T47D (cell line): ENCODE results near the gene IRX3.
"Not testable (repeated sequence)": the region's sequence is repeated elsewhere in the genome, so short reads cannot be mapped to it uniquely, and the experiment has no call there.

ENCODE experiments used
- DNase-seq, 2 experiments: peaks; one replicate each; pipeline versions ENCODE4 v3.0.0 to v3.0.0-alpha.2; 2011 to 2012; ENCODE audit warnings: low read depth in 1 of 2, low spot score in 1 of 2
- JUND ChIP-seq: IDR thresholded peaks from 2 replicates; pipeline ENCODE4 v1.6.1; 2012; ENCODE audit warnings: low read depth
- in situ Hi-C: cut with HindIII; loops from 2 replicates; pipeline ENCODE4 v1.10.0; 2016; ENCODE audit warnings: low sequenced_read_pairs, low pct_unique_long_range_greater_than_20kb

IRX3 gene

DNA sequence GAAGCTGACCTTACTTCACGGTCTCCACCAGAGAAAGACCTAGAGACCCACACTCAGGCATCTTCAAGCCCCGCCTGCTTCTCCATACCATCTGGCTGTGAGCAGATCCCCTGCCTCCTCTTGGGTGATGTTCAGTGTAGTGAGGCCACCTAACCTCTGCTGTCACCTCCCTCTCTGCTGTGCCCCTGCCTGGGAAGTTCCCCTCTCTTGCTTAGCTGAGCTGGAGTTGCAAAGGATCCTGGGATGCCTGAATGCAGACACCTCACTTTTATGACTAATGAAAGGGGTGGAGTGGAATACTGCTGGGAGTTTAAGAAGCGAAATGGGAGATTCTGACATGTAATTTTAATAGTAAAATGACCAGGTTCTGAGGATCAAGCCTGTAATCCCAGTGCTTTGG is 5.8 kb downstream of the IRX3 start:
- no peak for TF ChIP-seq JUND
- in situ Hi-C loops, result no loop called here
- peak in 1 of 2 experiments; percentile 29 for DNase-seq

DNA sequence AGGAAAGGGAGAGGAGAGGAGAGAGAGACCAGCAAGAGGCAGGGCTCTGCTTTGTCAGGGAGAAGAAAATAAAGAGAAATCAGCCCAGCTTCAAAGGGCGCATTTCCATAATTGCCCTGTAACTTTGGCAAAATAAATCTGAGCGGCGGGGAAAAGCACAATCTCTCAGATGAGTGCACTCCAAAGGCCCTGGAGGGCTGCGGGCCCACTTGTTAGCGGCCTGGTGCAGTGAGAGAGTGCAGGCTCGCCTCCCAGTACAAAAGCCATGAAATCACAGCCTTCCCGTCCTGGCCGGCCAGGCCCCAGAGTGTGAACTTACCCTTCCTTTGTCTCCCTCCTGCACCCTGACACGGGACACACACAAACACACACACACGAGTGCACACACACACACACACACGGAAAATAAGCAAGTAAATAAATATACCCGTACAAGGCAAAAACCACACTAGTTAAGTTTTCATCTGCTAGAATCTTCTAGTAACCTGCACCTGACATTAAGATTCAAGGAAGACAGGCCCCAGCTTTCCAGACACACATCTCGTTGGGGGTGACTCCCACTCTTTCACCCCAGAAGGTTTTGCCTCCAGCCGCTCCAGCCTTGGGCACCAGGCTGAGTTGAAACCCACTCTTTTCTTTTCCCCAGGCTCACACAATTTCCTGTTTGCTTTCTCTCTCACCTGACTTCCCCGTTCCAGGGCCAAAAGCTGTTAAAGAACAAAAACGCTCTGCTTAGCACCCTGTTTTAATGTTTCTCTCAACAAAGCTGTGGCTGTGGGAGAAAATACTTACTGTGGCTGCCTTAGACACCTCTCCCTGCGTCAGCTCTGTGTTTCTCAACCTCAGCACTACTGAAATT is 8.5 kb downstream of the IRX3 start:
- TF ChIP-seq JUND, result no peak
- in situ Hi-C loops, result no loop called here
- peak in 1 of 2 experiments; percentile 59 for DNase-seq

DNA sequence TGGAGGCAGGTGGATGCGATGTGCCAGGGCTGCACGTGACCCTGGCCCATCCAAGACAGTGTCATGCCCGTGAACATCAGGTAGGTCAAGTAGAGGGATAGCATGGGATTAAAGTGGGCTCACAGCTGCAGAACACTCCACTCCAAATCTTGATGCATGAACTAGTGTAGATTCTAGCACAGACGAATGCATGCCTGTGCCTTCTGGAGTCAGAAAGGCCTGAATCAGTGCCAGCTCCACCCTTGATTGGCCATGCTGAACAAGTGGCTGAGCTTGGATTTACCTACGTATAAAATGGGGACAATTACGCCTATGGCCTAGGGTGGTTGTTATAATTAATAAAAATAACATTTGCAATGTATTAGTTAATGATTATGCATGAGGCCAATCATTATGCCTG is 10.6 kb downstream of the IRX3 start:
- in situ Hi-C loops, result no loop called here
- no peak for DNase-seq
- no peak for TF ChIP-seq JUND

DNA sequence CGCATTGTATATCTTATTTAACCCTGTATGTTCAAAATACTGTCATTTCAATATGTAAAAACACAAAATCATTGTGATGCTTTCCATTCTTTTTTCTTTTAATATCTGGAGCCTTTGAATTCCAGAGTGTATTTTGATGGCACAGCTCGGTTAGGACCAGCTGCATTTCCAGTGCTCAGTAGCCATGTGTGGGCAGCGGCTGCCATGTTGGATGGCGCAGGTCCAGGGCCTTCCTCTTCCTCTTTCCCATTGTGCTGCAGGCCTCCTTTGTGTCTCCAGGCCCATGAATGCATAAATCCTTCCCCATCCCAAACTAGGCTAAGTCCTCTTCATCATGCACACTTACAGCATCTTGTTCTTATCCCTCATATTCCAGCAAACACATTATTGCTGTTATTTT is 13.0 kb downstream of the IRX3 start:
- in situ Hi-C loops, result no loop called here
- TF ChIP-seq JUND, result no peak
- DNase-seq, result no peak

DNA sequence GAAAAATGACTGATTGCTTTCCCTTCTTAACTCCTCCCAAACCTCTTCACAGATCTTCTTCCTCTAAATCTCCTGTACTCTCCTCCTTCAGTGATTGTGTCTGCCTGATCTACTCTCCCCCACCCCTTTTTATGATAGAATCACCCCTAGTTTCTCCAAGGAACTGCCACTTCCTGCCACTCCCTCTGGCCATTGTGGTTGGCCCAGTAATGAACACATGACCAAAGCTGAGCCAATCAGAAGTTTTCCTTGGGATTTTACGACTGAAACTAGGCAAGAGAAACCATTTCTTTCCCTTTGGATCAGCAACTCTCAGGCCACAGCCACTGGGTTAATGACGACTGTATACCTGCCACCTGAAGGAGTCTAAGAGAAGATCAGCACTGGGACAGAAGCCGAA is 15.9 kb downstream of the IRX3 start:
- TF ChIP-seq JUND, result no peak
- no peak for DNase-seq
- in situ Hi-C loops, result no loop called here

DNA sequence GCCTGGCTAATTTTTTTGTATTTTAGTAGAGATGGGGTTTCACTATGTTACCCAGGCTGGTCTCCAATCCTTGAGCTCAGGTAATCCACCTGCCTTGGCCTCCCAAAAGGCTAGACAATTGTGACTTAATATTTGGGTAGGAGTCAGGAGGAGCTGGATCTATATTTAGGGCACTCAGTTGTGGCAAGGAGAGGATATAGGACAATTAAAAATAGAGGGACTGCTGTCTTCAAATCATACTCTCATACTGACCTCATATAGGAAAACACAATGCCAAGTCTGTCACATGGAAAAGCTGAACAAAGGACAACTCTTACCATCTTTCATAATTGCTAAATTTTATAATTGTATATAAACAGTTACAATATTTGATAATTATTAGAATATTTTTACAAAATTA is 17.1 kb downstream of the IRX3 start:
- no peak for TF ChIP-seq JUND
- no peak for DNase-seq
- in situ Hi-C loops, result no loop called here

DNA sequence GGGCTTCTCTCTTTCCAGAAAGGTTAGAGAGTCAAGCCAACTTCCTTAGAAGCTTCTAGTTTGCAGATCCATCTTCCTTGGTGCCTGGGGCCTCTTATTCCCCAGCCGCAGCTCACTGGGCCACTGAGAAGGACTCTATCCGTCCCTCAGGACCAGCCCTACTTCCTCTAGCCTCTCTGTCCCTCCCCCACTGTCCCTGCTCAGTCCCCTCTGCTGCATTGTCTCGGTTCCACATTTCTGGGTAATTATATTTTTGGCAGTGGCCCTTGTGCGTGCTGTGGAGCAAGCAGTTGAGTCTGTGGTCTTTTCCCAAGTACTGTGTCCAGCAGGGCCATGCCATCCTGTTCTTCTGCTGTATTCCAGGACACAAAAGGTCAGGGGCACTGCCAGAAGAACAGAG is 17.8 kb downstream of the IRX3 start:
- in situ Hi-C loops, result no loop called here
- no peak for TF ChIP-seq JUND
- DNase-seq, result no peak

DNA sequence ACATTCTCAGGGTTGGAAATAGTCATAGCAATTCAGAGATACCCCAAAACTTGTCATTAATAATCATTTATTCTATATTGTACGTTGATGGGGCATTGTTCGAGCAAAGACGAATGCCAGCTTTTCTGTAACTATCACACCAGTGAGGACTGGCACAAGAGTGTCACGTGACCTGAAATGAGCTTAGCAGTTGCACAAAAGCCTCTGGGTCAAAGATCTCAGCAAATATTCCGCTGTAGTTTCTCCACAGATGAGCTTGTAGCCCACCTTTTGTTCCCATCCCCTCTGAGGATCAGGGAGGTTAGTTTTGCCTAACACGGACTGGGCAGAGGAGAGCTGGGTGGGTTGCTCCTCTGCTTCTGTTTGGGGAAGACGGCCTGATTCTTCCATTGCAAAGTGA is 18.2 kb downstream of the IRX3 start:
- in situ Hi-C loops, result no loop called here
- no peak for TF ChIP-seq JUND
- no peak for DNase-seq

DNA sequence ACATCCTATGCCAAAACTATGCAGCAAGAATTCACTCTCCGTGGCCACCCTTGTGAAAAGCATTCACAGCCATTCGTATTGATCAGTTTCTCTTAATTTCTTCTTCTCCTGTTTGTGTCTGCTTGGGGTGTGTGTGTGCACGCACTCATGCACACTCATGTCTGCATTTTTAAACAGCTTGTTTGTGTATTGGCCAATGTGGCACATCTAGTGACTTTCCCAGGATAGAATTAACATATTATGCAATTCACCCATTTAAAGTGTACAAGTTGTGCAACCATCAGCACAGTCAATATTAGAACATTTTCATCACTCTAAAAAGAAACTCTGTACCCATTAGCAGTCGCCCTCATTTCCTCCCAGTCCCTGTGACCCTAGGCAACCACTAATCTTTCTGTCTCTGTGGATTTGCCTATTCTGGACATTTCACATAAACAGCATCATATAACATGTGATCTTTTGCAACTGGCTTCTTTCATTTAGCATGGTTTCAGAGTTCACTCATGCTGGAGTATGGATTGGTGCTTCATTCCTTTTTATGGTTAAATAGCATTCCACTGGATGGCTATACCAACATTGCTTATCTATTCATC is 20.1 kb downstream of the IRX3 start:
- in situ Hi-C loops, result no loop called here
- no peak for TF ChIP-seq JUND
- DNase-seq, result no peak

DNA sequence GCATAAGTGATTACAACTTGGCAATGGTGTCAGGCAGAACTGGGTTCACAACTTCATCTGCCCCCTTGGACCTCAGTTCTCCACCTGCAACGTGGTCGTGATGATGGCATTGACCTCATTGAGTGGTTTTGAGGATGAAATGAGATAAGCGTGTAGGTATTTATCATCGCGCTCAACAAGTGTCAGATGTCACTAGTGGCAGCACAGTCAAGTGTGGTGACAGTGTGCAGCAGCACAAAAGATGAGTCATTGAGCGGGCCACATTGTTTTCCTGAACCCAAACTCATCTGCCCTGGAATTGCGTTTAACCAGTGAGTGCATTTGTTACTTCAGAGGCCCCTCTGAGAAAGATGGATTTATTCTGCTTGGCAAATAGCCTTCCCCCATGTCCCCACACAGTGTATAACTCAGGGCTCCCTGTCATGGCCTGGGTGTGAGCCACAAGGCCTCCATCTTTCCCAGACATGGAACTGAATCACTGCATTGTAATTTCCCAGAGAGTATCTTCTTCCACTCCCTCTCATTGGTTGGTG is 20.9 kb downstream of the IRX3 start:
- in situ Hi-C loops, result no loop called here
- TF ChIP-seq JUND, result no peak
- no peak for DNase-seq

DNA sequence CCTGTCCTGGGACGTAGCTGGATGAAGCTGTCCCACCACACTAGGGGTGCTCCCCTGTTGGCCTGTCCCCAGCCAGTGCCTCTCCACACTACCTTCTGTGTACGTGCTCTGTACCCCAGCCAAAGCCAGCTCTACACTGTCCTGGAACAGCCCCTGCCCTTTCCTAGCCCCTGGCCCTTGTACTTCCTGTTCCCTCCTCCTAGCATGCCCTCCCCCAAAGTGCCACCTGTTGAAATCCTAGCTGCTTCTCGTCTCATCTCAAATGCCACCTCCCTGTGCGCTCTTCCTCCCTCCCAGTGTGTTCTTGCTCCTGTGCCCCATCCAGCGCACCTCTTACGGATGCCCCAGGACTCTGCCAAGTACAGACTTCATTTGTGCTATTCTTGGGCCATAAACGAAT is 33.5 kb downstream of the IRX3 start:
- TF ChIP-seq JUND, result no peak
- in situ Hi-C loops, result no loop called here
- DNase-seq, result no peak

DNA sequence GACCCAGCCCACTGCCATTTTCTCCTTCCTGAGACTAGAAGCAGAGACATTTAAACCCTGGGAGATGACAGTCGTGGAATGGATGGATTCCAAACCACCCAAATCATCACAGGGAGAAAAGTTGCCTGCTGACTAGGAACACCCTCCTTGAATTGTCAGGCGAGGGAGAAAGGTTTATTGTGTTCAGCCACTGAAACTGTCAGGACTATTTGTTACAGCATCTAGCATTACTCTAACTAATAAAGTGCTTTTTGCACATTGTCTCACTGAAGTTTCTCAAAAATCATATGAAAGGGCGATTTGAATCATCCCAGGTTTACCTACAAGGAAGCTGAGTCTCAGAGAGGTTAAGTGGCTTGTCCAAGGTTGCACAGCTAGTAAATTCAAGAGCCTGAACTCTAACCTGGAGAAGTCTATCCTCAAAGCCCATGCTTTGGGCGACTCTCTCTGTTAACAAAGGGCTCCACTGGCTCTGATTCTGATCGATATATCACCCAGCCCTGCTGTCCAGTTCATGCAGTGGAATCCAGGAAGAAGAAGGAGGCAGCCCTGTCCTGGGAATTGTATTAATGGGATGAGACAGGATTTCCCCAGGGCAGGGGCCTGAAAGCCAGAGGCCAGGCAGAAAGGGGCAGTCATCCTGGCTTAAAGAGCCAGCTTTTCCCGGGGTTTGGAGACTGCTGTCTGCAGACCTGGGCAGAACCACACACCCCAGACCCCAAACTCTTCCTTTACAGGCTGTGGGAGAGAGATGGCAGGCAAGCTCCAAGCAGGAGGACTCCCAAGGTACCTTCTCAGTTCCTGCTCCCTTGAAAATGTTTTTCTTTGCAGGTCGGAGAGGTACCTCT is 37.5 kb downstream of the IRX3 start:
- TF ChIP-seq JUND, result no peak
- DNase-seq, result no peak
- in situ Hi-C loops, result no loop called here

DNA sequence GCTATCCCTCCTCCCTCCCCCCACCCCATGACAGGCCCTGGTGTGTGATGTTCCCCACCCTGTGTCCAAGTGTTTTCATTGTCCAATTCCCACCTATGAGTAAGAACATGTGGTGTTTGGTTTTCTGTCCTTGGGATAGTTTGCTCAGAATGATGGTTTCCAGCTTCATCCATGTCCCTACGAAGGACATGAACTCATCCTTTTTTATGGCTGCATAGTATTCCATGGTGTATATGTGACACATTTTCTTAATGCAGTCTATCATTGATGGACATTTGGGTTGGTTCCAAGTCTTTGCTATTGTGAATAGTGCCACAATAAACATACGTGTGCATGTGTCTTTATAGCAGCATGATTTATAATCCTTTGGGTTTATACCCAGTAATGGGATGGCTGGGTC is 38.9 kb downstream of the IRX3 start:
- in situ Hi-C loops, DNase-seq: not testable (repeated sequence)
